Endothelial cell of umbilical vein (primary cell): ENCODE results near the gene TEX29. TPM values are rescaled to one million over a fixed set of nuclear protein-coding genes. Genes with fewer than 3 reads are reported as not detected.

Experiments used
- BruUV-seq: library from RNA; stranded (reverse); fragments of 400-500 nt; replicated peaks from 2 replicates; lab custom pipeline; 2021; lab: Mats Ljungman, UMichigan
- CTCF ChIA-PET: fragments of 300-600, 350-600 bp; sonication (Branson Sonifier 250); formaldehyde crosslinking; loops from one replicate; lab custom pipeline; 2021; ENCODE audit warnings: antibody characterized with exemption, inconsistent platforms; lab: Charles Lee
- POLR2A ChIA-PET: fragments of 300-600, 350-600 bp; sonication (Branson Sonifier 250); formaldehyde crosslinking; loops from one replicate; lab custom pipeline; 2021; ENCODE audit warnings: antibody characterized with exemption, inconsistent platforms; lab: Charles Lee
- DNase-seq: peaks from one replicate; pipeline ENCODE4 v3.0.0-alpha.2; 2011; ENCODE audit warnings: low read depth, low spot score
- FAIRE-seq: peaks from 2 replicates; lab custom pipeline; 2011; peaks lifted over from hg19 to GRCh38; lab: Jason Lieb, UNC
- H2AFZ ChIP-seq: 2 replicates; pipeline ENCODE4 v1.6.0; 2012; ENCODE audit warnings: low read depth, low read length, control low read depth, inconsistent platforms
- H3K27ac ChIP-seq: 2 replicates; pipeline ENCODE4 v1.5.1; 2011; ENCODE audit warnings: low read depth, mild to moderate bottlenecking, control low read depth, low read length, moderate library complexity; ENCODE audit not compliant: insufficient read depth
- H3K27me3 ChIP-seq, 2 experiments: 2 replicates each; pipeline versions ENCODE4 v1.6.0 to v1.6.1; 2011; ENCODE audit warnings: low read length in 2 of 2, mixed read lengths in 1 of 2; ENCODE audit not compliant: control insufficient read depth in 2 of 2, insufficient read depth in 2 of 2
- H3K36me3 ChIP-seq, 2 experiments: 2 replicates in 1 of 2; 3 replicates in 1 of 2; pipeline ENCODE4 v1.5.1; 2011; ENCODE audit warnings: low read length in 2 of 2, mild to moderate bottlenecking in 1 of 2, moderate library complexity in 1 of 2; ENCODE audit not compliant: control insufficient read depth in 2 of 2, insufficient read depth in 2 of 2; ENCODE audit errors: extremely low read depth in 1 of 2
- H3K4me1 ChIP-seq: 3 replicates; pipeline ENCODE4 v1.5.1; 2011; ENCODE audit warnings: mild to moderate bottlenecking, low read length; ENCODE audit not compliant: control insufficient read depth, insufficient read depth; ENCODE audit errors: extremely low read depth
- H3K4me2 ChIP-seq: 2 replicates; pipeline ENCODE4 v1.6.1; 2011; ENCODE audit warnings: low read length, control low read depth, mixed read lengths; ENCODE audit not compliant: insufficient read depth
- H3K4me3 ChIP-seq, 3 experiments: fragments of 200-600 bp in 1 of 3; sonication (generic), shearing (Covaris generic) in 1 of 3; replicated peaks in 1 of 3; 2 replicates each; pipeline ENCODE4 v1.5.1; 2011 to 2016; ENCODE audit warnings: control low read depth in 3 of 3, low read length in 3 of 3, mild to moderate bottlenecking in 2 of 3, inconsistent platforms in 1 of 3, low read depth in 1 of 3, moderate library complexity in 1 of 3; ENCODE audit not compliant: insufficient read depth in 1 of 3
- H3K79me2 ChIP-seq: 2 replicates; pipeline ENCODE4 v1.6.0; 2012; ENCODE audit warnings: low read length, inconsistent platforms; ENCODE audit not compliant: control insufficient read depth, insufficient read depth
- H3K9ac ChIP-seq: replicated peaks from 2 replicates; pipeline ENCODE3; 2011; ENCODE audit warnings: low read length, control low read depth; ENCODE audit not compliant: insufficient read depth; ENCODE audit errors: extremely low read depth
- H3K9me1 ChIP-seq: replicated peaks from 3 replicates; pipeline ENCODE4 v1.6.0; 2011; ENCODE audit warnings: mild to moderate bottlenecking, low read length; ENCODE audit not compliant: control insufficient read depth, insufficient read depth; ENCODE audit errors: extremely low read depth
- H3K9me3 ChIP-seq: replicated peaks from 2 replicates; pipeline ENCODE4 v1.5.1; 2012; ENCODE audit warnings: low read length, inconsistent platforms; ENCODE audit not compliant: control insufficient read depth, insufficient read depth
- H4K20me1 ChIP-seq: replicated peaks from 2 replicates; pipeline ENCODE3; 2011; ENCODE audit warnings: mild to moderate bottlenecking, low read length; ENCODE audit not compliant: control insufficient read depth, insufficient read depth; ENCODE audit errors: extremely low read depth
- EZH2 ChIP-seq: IDR thresholded peaks from 2 replicates; pipeline ENCODE4 v1.6.1; 2012; ENCODE audit warnings: borderline replicate concordance, low read depth, mild to moderate bottlenecking, moderate library complexity, low read length, inconsistent platforms; ENCODE audit not compliant: severe bottlenecking
- FOS ChIP-seq: IDR thresholded peaks from 2 replicates; pipeline ENCODE4 v1.6.1; 2011; ENCODE audit warnings: mild to moderate bottlenecking, low read length, moderate library complexity, borderline replicate concordance; ENCODE audit not compliant: insufficient read depth
- GATA2 ChIP-seq: IDR thresholded peaks from 2 replicates; pipeline ENCODE4 v1.7.0; 2011; ENCODE audit warnings: low read depth, mild to moderate bottlenecking, moderate library complexity, mixed read lengths, low read length; ENCODE audit not compliant: insufficient read length, insufficient read depth
- JUN ChIP-seq: IDR thresholded peaks from 2 replicates; pipeline ENCODE4 v1.6.1; 2011; ENCODE audit warnings: borderline replicate concordance, low read depth; ENCODE audit not compliant: insufficient read length, insufficient read depth
- MYC ChIP-seq: IDR thresholded peaks from one replicate; pipeline ENCODE4 v1.6.1; 2011; ENCODE audit warnings: mild to moderate bottlenecking, low read depth, low read length
- POLR2A ChIP-seq: IDR thresholded peaks from 2 replicates; pipeline ENCODE4 v1.6.1; 2012; ENCODE audit warnings: low read depth, mild to moderate bottlenecking, control low read depth, low read length
- POLR2AphosphoS5 ChIP-seq: IDR thresholded peaks from 2 replicates; pipeline ENCODE4 v1.6.1; 2012; ENCODE audit warnings: low read depth, mild to moderate bottlenecking, control low read depth, low read length, moderate library complexity; ENCODE audit not compliant: insufficient read depth
- dilution Hi-C: fragments of 300-500 bp; cut with MboI; formaldehyde crosslinking; loops from one replicate; pipeline ENCODE4 v1.15.0; 2019; ENCODE audit warnings: low sequenced_read_pairs; ENCODE audit not compliant: extremely low pct_ligation_motif_present
- intact Hi-C: fragments of 100-400 bp; cut with micrococcal nuclease; formaldehyde crosslinking; loops from one replicate; pipeline ENCODE4 v1.10.0; 2022
- polyA plus RNA-seq, 4 experiments: library from polyadenylated mRNA; depleted of rRNA in 3 of 4; stranded (reverse) in 3 of 4; unstranded in 1 of 4; fragments of >200 nt; gene quantifications; 2 replicates each; pipeline versions ENCODE4 v1.2.1 to v1.2.3, GENCODE V29; 2011 to 2012; ENCODE audit warnings: missing spikeins in 1 of 4
- total RNA-seq: library from RNA; stranded (reverse); gene quantifications from 2 replicates; pipeline ENCODE4 v1.2.3, GENCODE V29; 2021
- TF ChIP-seq, protein P1 (sequence below), 2 donors: IDR thresholded peaks; 1 replicate in 1 of 2; 2 replicates in 1 of 2; pipeline ENCODE4 v1.5.1; 2011; ENCODE audit warnings: low read length in 2 of 2, mild to moderate bottlenecking in 2 of 2, moderate library complexity in 2 of 2, control low read depth in 1 of 2, inconsistent platforms in 1 of 2, low read depth in 1 of 2; ENCODE audit not compliant: insufficient read depth in 1 of 2; ENCODE audit errors: extremely low read depth in 1 of 2
- TF ChIP-seq, protein P2 (sequence below): IDR thresholded peaks from 2 replicates; pipeline ENCODE4 v1.6.1; 2011; ENCODE audit not compliant: insufficient read depth, insufficient read length

The TEX29 gene
- total and polyA plus RNA-seq, 2 donors (not counting 3 experiments of a cell fraction or from before 2014, with no cell fraction given) = 0.44 TPM; not detected in 1

DNA sequence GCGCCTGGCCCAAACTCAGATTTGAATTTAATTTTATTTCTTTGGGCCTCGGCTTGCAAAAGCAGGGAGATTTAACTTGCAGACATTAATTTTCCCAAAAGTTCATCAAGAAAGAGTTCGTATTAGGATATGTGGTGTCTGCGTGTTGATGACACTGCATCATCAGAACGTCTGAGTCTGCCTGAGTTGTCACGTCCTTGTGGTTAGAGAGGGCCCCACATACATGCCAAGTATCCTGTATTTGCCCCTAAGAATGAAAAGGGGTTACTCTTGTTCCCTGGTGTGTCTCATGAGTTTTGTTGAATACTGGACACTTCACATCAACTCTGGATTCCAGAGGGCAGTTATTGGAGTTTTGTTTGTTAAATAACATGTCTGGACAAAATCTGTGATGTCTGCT lies 5.6 kb upstream of the TEX29 start:
- Histone ChIP-seq H3K36me3 (peaks cover 0 to 3% of the 10 kb centered on the region in 2 experiments), H3K79me2 (peaks cover 3% of the 10 kb centered on the region), H3K9me1 (no peaks in the 10 kb centered on the region), H3K4me1 (peaks cover 4% of the 10 kb centered on the region), H3K4me3 (no peak overlapping the region), H3K9ac (no peak overlapping the region), H2AFZ (no peak overlapping the region), H3K4me2 (no peak overlapping the region), H4K20me1 (peaks cover 5% of the 10 kb centered on the region), H3K9me3 (no peaks in the 10 kb centered on the region), H3K27ac (no peak overlapping the region), H3K27me3 (no peaks in the 10 kb centered on the region)
- ChIA-PET CTCF (no interaction called here), POLR2A (no interaction called here)
- BruUV-seq = no TSS peak
- DNase-seq = no peak
- FAIRE-seq = no peak
- dilution Hi-C loops (no loop called here), intact Hi-C loops (no loop called here)
- TF ChIP-seq, protein P1, sequence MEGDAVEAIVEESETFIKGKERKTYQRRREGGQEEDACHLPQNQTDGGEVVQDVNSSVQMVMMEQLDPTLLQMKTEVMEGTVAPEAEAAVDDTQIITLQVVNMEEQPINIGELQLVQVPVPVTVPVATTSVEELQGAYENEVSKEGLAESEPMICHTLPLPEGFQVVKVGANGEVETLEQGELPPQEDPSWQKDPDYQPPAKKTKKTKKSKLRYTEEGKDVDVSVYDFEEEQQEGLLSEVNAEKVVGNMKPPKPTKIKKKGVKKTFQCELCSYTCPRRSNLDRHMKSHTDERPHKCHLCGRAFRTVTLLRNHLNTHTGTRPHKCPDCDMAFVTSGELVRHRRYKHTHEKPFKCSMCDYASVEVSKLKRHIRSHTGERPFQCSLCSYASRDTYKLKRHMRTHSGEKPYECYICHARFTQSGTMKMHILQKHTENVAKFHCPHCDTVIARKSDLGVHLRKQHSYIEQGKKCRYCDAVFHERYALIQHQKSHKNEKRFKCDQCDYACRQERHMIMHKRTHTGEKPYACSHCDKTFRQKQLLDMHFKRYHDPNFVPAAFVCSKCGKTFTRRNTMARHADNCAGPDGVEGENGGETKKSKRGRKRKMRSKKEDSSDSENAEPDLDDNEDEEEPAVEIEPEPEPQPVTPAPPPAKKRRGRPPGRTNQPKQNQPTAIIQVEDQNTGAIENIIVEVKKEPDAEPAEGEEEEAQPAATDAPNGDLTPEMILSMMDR (IDR thresholded peaks at IDR 0.05; ENCODE audit: extremely low read depth in 1 of 2, insufficient read depth in 1 of 2, low read depth in 1 of 2, low read length in 2 of 2) = no peak
- TF ChIP-seq, protein P2, sequence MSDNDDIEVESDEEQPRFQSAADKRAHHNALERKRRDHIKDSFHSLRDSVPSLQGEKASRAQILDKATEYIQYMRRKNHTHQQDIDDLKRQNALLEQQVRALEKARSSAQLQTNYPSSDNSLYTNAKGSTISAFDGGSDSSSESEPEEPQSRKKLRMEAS = no peak
- TF ChIP-seq MYC = no peak
- no peak for TF ChIP-seq JUN
- no peak for TF ChIP-seq FOS
- TF ChIP-seq POLR2A = no peak
- no peak for TF ChIP-seq GATA2
- no peak for TF ChIP-seq EZH2
- TF ChIP-seq POLR2AphosphoS5 = no peak
